Activated T-helper 1 cell treated with Interleukin-2 at 50 U/mL for 16 hours (primary cell): ENCODE measurements around the gene ZBTB7C.
"Not testable (repeated sequence)": the region's sequence is repeated elsewhere in the genome, so short reads cannot be mapped to it uniquely, and the experiment has no call there.

Experiments
- DNase-seq: peaks from one replicate; pipeline ENCODE4 v3.0.0-alpha.2; 2020; ENCODE audit warnings: low read depth

The ZBTB7C gene

GRCh38 chr18:48408727-48409590, at the start of gene ZBTB7C:
Gene ZBTB7C (minus strand): TSS chr18:48409383.
- no peak for DNase-seq

- no peak for DNase-seq
These were observed 47.7 kb upstream of the ZBTB7C start for GRCh38 chr18:48456838-48457237.

GRCh38 chr18:48455555-48456478, 46.6 kb upstream of the ZBTB7C start:
- peak; percentile 27 for DNase-seq

GRCh38 chr18:48454261-48454757, 45.1 kb upstream of the ZBTB7C start:
- no peak for DNase-seq

- DNase-seq: no peak
These were observed 44.3 kb upstream of the ZBTB7C start for GRCh38 chr18:48453330-48454066.

GRCh38 chr18:48452861-48453323, 43.7 kb upstream of the ZBTB7C start:
- no peak for DNase-seq

GRCh38 chr18:48450685-48451084, 41.5 kb upstream of the ZBTB7C start:
- DNase-seq: no peak

- DNase-seq: peak; percentile 37
These were observed 37.5 kb upstream of the ZBTB7C start for GRCh38 chr18:48446582-48447225.

GRCh38 chr18:48445540-48445939, 36.4 kb upstream of the ZBTB7C start:
- peak; percentile 42 for DNase-seq

- no peak for DNase-seq
These were observed 33.6 kb upstream of the ZBTB7C start for GRCh38 chr18:48442761-48443160.

- no peak for DNase-seq
These were observed 32.3 kb upstream of the ZBTB7C start for GRCh38 chr18:48441405-48441881.

GRCh38 chr18:48440924-48441323, 31.7 kb upstream of the ZBTB7C start:
- no peak for DNase-seq

- DNase-seq: no peak
These were observed 27.7 kb upstream of the ZBTB7C start for GRCh38 chr18:48436907-48437306.

GRCh38 chr18:48434382-48434781, 25.2 kb upstream of the ZBTB7C start:
- DNase-seq: not testable (repeated sequence)

- DNase-seq: no peak
These were observed 24.4 kb upstream of the ZBTB7C start for GRCh38 chr18:48433541-48433940.

GRCh38 chr18:48430150-48430549, 21.0 kb upstream of the ZBTB7C start:
- DNase-seq: no peak

GRCh38 chr18:48428475-48429177, 19.4 kb upstream of the ZBTB7C start:
- DNase-seq: no peak

GRCh38 chr18:48422947-48423378, 13.8 kb upstream of the ZBTB7C start:
- DNase-seq: no peak

- DNase-seq: no peak
These were observed 10.3 kb upstream of the ZBTB7C start for GRCh38 chr18:48419277-48420022.
